Naive B cell (primary cell): Measurements from ENCODE around the gene ITK. TPM values are rescaled to one million over a fixed set of nuclear protein-coding genes. Genes with fewer than 3 reads are reported as not detected.

Experiments used
- ATAC-seq, 2 donors: fragments of 150-1000 bp; cut with Tn5 transposase; 2 replicates each; pipeline ENCODE4 v1.10.0; 2021; ENCODE audit warnings: low read depth in 2 of 2, mild to moderate bottlenecking in 2 of 2, moderate library complexity in 2 of 2
- DNase-seq: peaks from one replicate; pipeline ENCODE4 v3.0.0; 2022
- H3K27ac Mint-ChIP-seq, 6 donors: one replicate each; pipeline ENCODE4 v1.8.0; 2020 to 2022; ENCODE audit warnings: mild to moderate bottlenecking in 6 of 6, mixed read lengths in 6 of 6, moderate library complexity in 5 of 6, inconsistent platforms in 2 of 6
- H3K27me3 Mint-ChIP-seq, 3 donors: one replicate each; pipeline ENCODE4 v1.8.0; 2021 to 2022; ENCODE audit warnings: mixed read lengths in 3 of 3, mild to moderate bottlenecking in 1 of 3
- H3K36me3 Mint-ChIP-seq, 2 donors: one replicate each; pipeline ENCODE4 v1.8.0; 2020 to 2022; ENCODE audit warnings: mixed read lengths in 2 of 2, inconsistent platforms in 1 of 2, mild to moderate bottlenecking in 1 of 2
- H3K4me1 Mint-ChIP-seq, 3 donors: one replicate each; pipeline ENCODE4 v1.8.0; 2020 to 2022; ENCODE audit warnings: mixed read lengths in 3 of 3, inconsistent platforms in 1 of 3, mild to moderate bottlenecking in 1 of 3, moderate library complexity in 1 of 3
- H3K4me3 Mint-ChIP-seq, 8 donors: one replicate each; pipeline ENCODE4 v1.8.0; 2020 to 2022; ENCODE audit warnings: mild to moderate bottlenecking in 8 of 8, mixed read lengths in 8 of 8, moderate library complexity in 8 of 8, inconsistent platforms in 2 of 8
- H3K9me3 Mint-ChIP-seq, 7 donors: one replicate each; pipeline ENCODE4 v1.8.0; 2020 to 2022; ENCODE audit warnings: mixed read lengths in 7 of 7, mild to moderate bottlenecking in 5 of 7, inconsistent platforms in 2 of 7, moderate library complexity in 1 of 7
- polyA plus RNA-seq, 6 donors: library from polyadenylated mRNA; unstranded; fragments of 300-500 nt; fragmentation: Illumina TruSeq; gene quantifications; one replicate each; pipeline ENCODE4 v1.2.3, GENCODE V29; 2021; ENCODE audit warnings: low read depth in 6 of 6

Gene ITK
- polyA plus RNA-seq, 6 donors from 2014 or later: 0.35 to 1.4 (median 0.45) TPM

DNA sequence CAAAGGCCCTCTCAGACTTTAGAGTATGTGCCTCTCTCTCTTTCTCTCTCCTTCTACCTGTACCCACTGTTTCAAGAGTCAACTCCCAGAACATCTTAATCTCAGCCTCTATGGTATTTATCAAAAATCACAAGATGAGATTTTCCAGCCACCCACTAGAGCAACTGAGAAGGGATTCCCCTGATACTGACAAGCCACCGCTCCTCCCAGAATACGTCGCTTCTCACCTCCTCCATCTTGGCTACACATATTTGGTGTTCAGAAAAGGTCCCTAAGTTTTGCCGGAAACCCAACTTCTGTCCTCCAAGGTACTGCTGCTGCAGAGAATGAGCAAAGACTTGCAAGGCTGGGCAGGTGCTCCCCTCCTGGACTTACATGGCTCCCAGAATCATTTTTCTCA lies 20.6 kb upstream of the ITK start:
- DNase-seq (no peak), ATAC-seq (no peak)
- Mint-ChIP-seq H3K27ac (no peak overlapping the region), H3K4me3 (no peak overlapping the region), H3K9me3 (no peaks in the 10 kb centered on the region), H3K36me3 (no peaks in the 10 kb centered on the region), H3K4me1 (no peaks in the 10 kb centered on the region), H3K27me3 (no peaks in the 10 kb centered on the region)

- no peak overlapping the region for H3K27ac Mint-ChIP-seq
- H3K9me3 Mint-ChIP-seq: no peaks in the 10 kb centered on the region
- H3K27me3 Mint-ChIP-seq: no peaks in the 10 kb centered on the region
- peaks cover 0 to 2% (median 0%) of the 10 kb centered on the region in 3 donors for H3K4me1 Mint-ChIP-seq
- no peak for ATAC-seq
- no peak overlapping the region for H3K4me3 Mint-ChIP-seq
- no peaks in the 10 kb centered on the region for H3K36me3 Mint-ChIP-seq
- no peak for DNase-seq
These were observed 18.6 kb upstream of the ITK start for GRCh38 chr5:157161996-157162395.

GRCh38 chr5:157162919-157163510 lies 17.6 kb upstream of the ITK start:
- no peak for DNase-seq
- H3K4me3 Mint-ChIP-seq: no peak overlapping the region
- H3K27me3 Mint-ChIP-seq: no peaks in the 10 kb centered on the region
- H3K27ac Mint-ChIP-seq: peak overlapping the region in 2 of 6 donors; percentile 59 to 65
- no peaks in the 10 kb centered on the region for H3K36me3 Mint-ChIP-seq
- ATAC-seq: no peak
- H3K9me3 Mint-ChIP-seq: no peaks in the 10 kb centered on the region
- H3K4me1 Mint-ChIP-seq: peaks cover 0 to 8% (median 0%) of the 10 kb centered on the region in 3 donors

DNA sequence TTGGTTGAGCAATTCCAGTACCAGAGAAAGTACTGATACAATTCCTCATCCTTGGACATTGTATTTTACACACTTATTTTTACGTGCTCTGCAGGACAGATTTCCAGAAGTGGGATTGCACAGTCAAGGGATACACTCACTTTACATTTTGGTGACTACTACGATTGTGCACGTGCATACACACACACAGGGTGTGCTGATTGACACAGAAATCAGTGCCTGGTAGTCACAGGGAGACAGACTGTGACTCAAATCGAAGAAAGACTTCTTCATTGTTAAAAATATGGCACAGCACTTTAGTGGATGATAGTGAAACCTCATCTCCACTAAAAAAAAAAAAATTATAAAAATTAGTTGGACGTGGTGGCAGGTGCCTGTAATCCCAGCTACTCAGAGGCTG lies 16.1 kb upstream of the ITK start:
- no peaks in the 10 kb centered on the region for H3K27me3 Mint-ChIP-seq
- no peak overlapping the region for H3K4me3 Mint-ChIP-seq
- ATAC-seq (no peak), DNase-seq (no peak)
- H3K4me1 Mint-ChIP-seq: peaks cover 0 to 8% (median 0%) of the 10 kb centered on the region in 3 donors
- H3K36me3 Mint-ChIP-seq: no peaks in the 10 kb centered on the region
- peaks cover 0 to 2% (median under 1%) of the 10 kb centered on the region in 7 donors for H3K9me3 Mint-ChIP-seq
- H3K27ac Mint-ChIP-seq: no peak overlapping the region

GRCh38 chr5:157165261-157165660 lies 15.4 kb upstream of the ITK start:
- ATAC-seq (no peak), DNase-seq (no peak)
- no peak overlapping the region for H3K27ac Mint-ChIP-seq
- peaks cover 0 to 8% (median 5%) of the 10 kb centered on the region in 7 donors for H3K9me3 Mint-ChIP-seq
- peaks cover 0 to 4% of the 10 kb centered on the region in 2 donors for H3K36me3 Mint-ChIP-seq
- no peaks in the 10 kb centered on the region for H3K27me3 Mint-ChIP-seq
- H3K4me1 Mint-ChIP-seq: peaks cover 0 to 8% (median 0%) of the 10 kb centered on the region in 3 donors
- H3K4me3 Mint-ChIP-seq: no peak overlapping the region

DNA sequence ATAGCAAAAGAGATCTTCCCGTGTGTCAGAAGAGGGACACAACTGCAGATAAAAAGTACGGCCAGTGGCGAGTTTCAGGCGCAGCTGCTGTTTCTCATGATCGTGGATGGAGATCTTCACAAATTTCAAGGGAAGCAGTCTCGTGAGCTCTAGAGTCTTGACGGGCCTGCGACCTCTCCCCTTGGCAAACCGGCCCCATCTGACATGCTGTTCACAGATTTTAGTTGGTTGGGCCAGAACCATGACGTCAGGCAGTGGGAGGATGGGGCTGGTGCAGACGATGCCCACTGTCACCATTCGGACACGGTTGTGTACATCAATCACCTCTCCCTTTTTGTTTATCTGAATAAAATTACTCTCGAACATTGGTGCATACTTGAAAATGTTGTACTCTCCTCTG lies 15.0 kb upstream of the ITK start:
- peaks cover 0 to 8% (median 0%) of the 10 kb centered on the region in 3 donors for H3K4me1 Mint-ChIP-seq
- no peak overlapping the region for H3K4me3 Mint-ChIP-seq
- no peak for ATAC-seq
- DNase-seq: no peak
- peaks cover 0 to 12% (median 9%) of the 10 kb centered on the region in 7 donors for H3K9me3 Mint-ChIP-seq
- H3K27me3 Mint-ChIP-seq: no peaks in the 10 kb centered on the region
- peaks cover 0 to 8% of the 10 kb centered on the region in 2 donors for H3K36me3 Mint-ChIP-seq
- H3K27ac Mint-ChIP-seq: no peak overlapping the region

DNA sequence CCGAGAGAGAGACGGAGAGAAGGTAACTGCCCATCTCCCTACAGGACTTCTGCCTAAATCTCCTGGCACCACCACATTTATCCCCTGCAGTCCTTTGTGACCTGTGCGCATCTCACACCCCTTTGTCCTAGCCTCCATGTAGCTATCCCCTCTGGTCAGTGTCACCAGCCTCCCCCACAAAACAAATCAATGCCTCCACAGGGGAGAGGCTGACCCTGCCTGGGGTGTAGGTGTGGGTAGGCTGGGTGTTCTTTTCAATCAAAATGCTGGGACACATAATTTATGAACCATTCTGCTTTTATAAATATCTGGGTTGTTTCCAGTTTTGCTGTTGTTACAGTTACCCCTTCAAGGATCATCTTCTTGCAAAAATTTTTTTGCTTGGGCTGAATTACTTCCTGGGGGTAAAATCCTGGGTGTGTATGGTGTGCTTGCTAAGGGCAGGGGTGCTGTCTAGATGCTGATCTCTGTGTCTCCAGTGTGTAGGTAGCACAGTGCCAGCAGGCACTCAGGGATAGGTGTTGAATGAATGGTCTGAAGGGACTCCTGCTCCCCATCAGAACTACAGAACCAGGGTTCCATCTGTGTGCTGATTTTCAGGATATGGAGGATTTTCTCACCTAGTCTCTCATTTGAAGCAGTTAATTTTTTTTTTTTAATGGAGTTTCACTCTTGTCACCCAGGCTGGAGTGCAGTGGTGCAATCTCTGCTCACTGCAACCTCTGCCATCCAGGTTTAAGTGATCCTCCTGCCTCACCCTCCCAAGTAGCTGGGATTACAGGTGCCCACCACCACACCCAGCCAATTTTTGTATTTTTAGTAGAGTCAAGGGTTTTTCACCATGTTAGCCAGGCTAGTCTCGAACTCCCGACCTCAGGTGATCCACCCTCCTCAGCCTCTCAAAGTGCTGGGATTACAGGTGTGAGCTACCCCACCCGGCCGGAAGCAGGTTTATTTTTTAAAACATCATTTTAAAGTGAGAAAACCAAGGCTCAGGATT lies 14.1 kb upstream of the ITK start, which contains the start of gene GARIN3:
Gene GARIN3, minus strand, starts transcription at position 51 of the 1,000 bp plus-strand sequence. CDS start 96 bp downstream, outside the sequence.
- no peak within 1 kb of the TSS for H3K27ac Mint-ChIP-seq
- H3K36me3 Mint-ChIP-seq: peaks cover 6 to 8% of the 10 kb centered on the region in 2 donors
- H3K9me3 Mint-ChIP-seq: peaks cover 3 to 18% (median 9%) of the 10 kb centered on the region in 7 donors
- H3K4me1 Mint-ChIP-seq: peaks cover 0 to 15% (median 6%) of the 10 kb centered on the region in 3 donors
- peak within 1 kb of the TSS in 1 of 8 donors; percentile 5 for H3K4me3 Mint-ChIP-seq
- no peaks in the 10 kb centered on the region for H3K27me3 Mint-ChIP-seq
- DNase-seq (no peak), ATAC-seq (no peak)

GRCh38 chr5:157167214-157167621 lies 13.4 kb upstream of the ITK start:
- H3K9me3 Mint-ChIP-seq: peaks cover 3 to 18% (median 9%) of the 10 kb centered on the region in 7 donors
- H3K27me3 Mint-ChIP-seq: no peaks in the 10 kb centered on the region
- H3K4me1 Mint-ChIP-seq: peaks cover 6 to 21% (median 13%) of the 10 kb centered on the region in 3 donors
- H3K36me3 Mint-ChIP-seq: peaks cover 6 to 8% of the 10 kb centered on the region in 2 donors
- no peak for DNase-seq
- H3K4me3 Mint-ChIP-seq: peak overlapping the region in 1 of 8 donors; percentile 4
- ATAC-seq: no peak
- peak overlapping the region in 1 of 6 donors; percentile 27 for H3K27ac Mint-ChIP-seq

DNA sequence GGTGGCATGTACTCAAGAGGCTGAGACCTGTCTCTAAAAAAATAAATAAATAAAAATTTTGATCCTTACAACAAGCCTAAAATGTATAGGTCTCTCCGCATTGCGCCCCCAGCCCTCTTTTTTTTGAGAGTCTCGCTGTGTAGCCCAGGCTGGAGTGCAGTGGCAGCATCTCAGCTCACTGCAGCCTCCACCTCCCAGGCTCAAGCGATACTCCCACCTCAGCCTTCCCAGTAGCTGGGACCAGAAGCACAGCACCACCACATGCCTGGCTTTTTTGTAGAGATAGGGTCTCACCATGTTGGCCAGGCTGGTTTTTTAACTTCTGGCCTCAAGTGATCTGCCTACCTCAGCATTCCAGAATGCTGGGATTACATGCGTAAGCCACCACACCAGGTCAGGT lies 12.4 kb upstream of the ITK start:
- peaks cover 3 to 18% (median 9%) of the 10 kb centered on the region in 7 donors for H3K9me3 Mint-ChIP-seq
- no peaks in the 10 kb centered on the region for H3K27me3 Mint-ChIP-seq
- DNase-seq: no peak
- peaks cover 6 to 8% of the 10 kb centered on the region in 2 donors for H3K36me3 Mint-ChIP-seq
- H3K4me1 Mint-ChIP-seq: peaks cover 14 to 32% (median 23%) of the 10 kb centered on the region in 3 donors
- no peak overlapping the region for H3K4me3 Mint-ChIP-seq
- no peak for ATAC-seq
- peak overlapping the region in 2 of 6 donors; percentile 29 to 31 for H3K27ac Mint-ChIP-seq

- H3K27ac Mint-ChIP-seq: peak overlapping the region; percentile 47 to 78 (median 66)
- peaks cover 3 to 18% (median 9%) of the 10 kb centered on the region in 7 donors for H3K9me3 Mint-ChIP-seq
- peak; percentile 96 to 98 for ATAC-seq
- H3K4me1 Mint-ChIP-seq: peaks cover 14 to 30% (median 23%) of the 10 kb centered on the region in 3 donors
- peak; percentile 56 for DNase-seq
- no peaks in the 10 kb centered on the region for H3K27me3 Mint-ChIP-seq
- H3K36me3 Mint-ChIP-seq: peaks cover 6 to 8% of the 10 kb centered on the region in 2 donors
- peak overlapping the region; percentile 31 to 81 (median 71) for H3K4me3 Mint-ChIP-seq
These were observed 8.2 kb upstream of the ITK start for GRCh38 chr5:157172403-157172802.

- H3K27ac Mint-ChIP-seq: no peak overlapping the region
- DNase-seq: no peak
These were observed 5.5 kb upstream of the ITK start for GRCh38 chr5:157175071-157175612.

DNA sequence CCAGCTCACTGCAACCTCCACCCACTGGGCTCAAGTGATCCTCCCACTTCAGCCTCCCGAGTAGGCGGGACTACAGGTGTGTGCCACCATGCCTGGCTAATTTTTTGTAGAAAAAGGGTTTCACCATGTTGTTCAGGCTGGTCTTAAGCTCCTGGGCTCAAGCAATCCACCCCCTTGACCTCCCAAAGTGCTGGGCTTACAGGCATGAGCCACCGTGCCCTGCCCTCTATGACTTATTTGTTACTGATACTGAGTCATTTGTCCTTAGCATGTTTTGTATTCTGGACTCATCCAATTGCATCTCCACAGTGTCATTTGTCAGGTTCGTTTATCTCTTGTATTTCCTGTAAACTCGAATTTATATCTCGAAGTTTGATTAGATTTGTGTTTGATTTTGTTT lies 2.7 kb upstream of the ITK start:
- H3K4me1 Mint-ChIP-seq: peaks cover 2 to 6% (median 3%) of the 10 kb centered on the region in 3 donors
- peak overlapping the region in 1 of 6 donors; percentile 17 for H3K27ac Mint-ChIP-seq
- H3K36me3 Mint-ChIP-seq: no peaks in the 10 kb centered on the region
- no peaks in the 10 kb centered on the region for H3K27me3 Mint-ChIP-seq
- no peak overlapping the region for H3K4me3 Mint-ChIP-seq
- DNase-seq: no peak
- no peaks in the 10 kb centered on the region for H3K9me3 Mint-ChIP-seq
- no peak for ATAC-seq

More at GRCh38 chr5:157175071-157175612, 5.5 kb upstream of the ITK start:
- Mint-ChIP-seq H3K4me1 (peaks cover 14 to 27% (median 23%) of the 10 kb centered on the region in 3 donors), H3K9me3 (peaks cover 3 to 11% (median 6%) of the 10 kb centered on the region in 7 donors), H3K4me3 (no peak overlapping the region), H3K36me3 (peaks cover 5 to 6% of the 10 kb centered on the region in 2 donors), H3K27me3 (no peaks in the 10 kb centered on the region)
- no peak for ATAC-seq

DNA sequence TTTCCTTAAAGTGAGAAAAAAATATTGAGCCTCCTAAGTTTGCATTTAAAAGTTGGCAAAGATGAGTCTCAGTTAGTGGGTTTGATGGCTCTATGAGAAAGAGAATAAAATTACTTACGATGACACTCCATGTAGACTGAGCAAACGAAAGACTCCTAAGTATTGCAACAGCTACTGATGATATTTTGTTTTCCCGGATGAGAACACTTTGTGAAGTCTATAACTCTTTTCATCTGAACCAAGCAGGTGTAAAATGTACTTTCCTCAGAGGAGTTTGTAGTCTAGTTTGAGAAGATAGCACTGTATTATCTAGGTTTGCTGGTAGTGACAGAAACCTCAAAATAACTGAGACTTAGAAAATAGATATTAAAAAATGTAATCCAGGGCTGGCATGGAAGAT lies 1.7 kb upstream of the ITK start:
- ATAC-seq (no peak), DNase-seq (no peak)
- H3K4me3 Mint-ChIP-seq: no peak overlapping the region
- no peaks in the 10 kb centered on the region for H3K27me3 Mint-ChIP-seq
- H3K27ac Mint-ChIP-seq: no peak overlapping the region
- no peaks in the 10 kb centered on the region for H3K9me3 Mint-ChIP-seq
- H3K4me1 Mint-ChIP-seq: peaks cover 0 to 2% (median 0%) of the 10 kb centered on the region in 3 donors
- no peaks in the 10 kb centered on the region for H3K36me3 Mint-ChIP-seq
